Measurements from ENCODE around the gene METTL3.

Gene METTL3

GRCh38 chr14:21454843-21455544, 56.1 kb downstream of the METTL3 start:
- TF ChIP-seq FOXP2 (optimal IDR thresholded peaks at IDR 0.05; ENCODE audit: borderline replicate concordance, extremely low read depth, extremely low read length, insufficient read depth) (no peak), POLR2AphosphoS5 (IDR thresholded peaks at IDR 0.05; ENCODE audit: low read depth, low read length) (no peak), SIN3A (IDR thresholded peaks at IDR 0.05; ENCODE audit: borderline replicate concordance, insufficient read depth, low read length) (no peak), TAF1 (IDR thresholded peaks at IDR 0.05; ENCODE audit: borderline replicate concordance, insufficient read depth, low read length) (no peak), REST (IDR thresholded peaks at IDR 0.05; ENCODE audit: insufficient read depth in 1 of 2, low read depth in 2 of 2, low read length in 2 of 2) (no peak)

GRCh38 chr14:21449899-21450216, 61.3 kb downstream of the METTL3 start:
- TF ChIP-seq SIN3A (IDR thresholded peaks at IDR 0.05; ENCODE audit: borderline replicate concordance, insufficient read depth, low read length) (no peak), FOXP2 (optimal IDR thresholded peaks at IDR 0.05; ENCODE audit: borderline replicate concordance, extremely low read depth, extremely low read length, insufficient read depth) (no peak), REST (IDR thresholded peaks at IDR 0.05; ENCODE audit: insufficient read depth in 1 of 2, low read depth in 2 of 2, low read length in 2 of 2) (no peak), TAF1 (IDR thresholded peaks at IDR 0.05; ENCODE audit: borderline replicate concordance, insufficient read depth, low read length) (no peak), POLR2AphosphoS5 (IDR thresholded peaks at IDR 0.05; ENCODE audit: low read depth, low read length) (no peak)
